ENCODE measurements around the gene ATP11A.

The ATP11A gene

GRCh38 chr13:112932971-112933370 is 243.1 kb downstream of the ATP11A start:
- H3K9ac ChIP-seq (ENCODE audit: low read depth, low read length), result no peak overlapping the region
- no peaks in the 10 kb centered on the region for H3K36me3 ChIP-seq (ENCODE audit: insufficient read depth, low read length)
- H3K9me3 ChIP-seq (ENCODE audit: control insufficient read depth, insufficient read depth, low read length), result no peaks in the 10 kb centered on the region
- H3K4me1 ChIP-seq (ENCODE audit: insufficient read depth, low read length), result no peaks in the 10 kb centered on the region; the same call in 1 of the 2 replicates

DNA sequence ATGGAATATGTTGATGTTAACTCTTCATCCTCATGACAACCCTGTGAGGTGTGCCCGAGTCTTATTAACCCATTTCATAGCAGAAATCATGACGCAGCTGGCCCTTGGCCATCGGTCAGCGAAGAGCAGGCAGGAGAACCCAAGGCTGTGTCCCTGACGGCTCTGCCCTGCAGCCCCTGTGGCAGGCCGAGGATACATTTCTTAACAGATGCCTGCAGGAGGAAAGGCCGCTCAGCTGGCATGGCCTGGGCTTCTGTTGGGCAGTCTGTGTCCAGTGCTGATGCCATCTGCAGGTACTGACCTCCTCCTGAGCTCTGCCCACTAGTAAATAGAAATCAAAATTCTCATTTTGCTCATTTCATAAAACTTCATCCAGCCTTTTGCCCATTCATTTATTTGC is 243.8 kb downstream of the ATP11A start:
- Histone ChIP-seq H3K9ac (ENCODE audit: low read depth, low read length) (no peak overlapping the region), H3K4me1 (ENCODE audit: insufficient read depth, low read length) (no peaks in the 10 kb centered on the region; the same call in 1 of the 2 replicates), H3K9me3 (ENCODE audit: control insufficient read depth, insufficient read depth, low read length) (no peaks in the 10 kb centered on the region), H3K36me3 (ENCODE audit: insufficient read depth, low read length) (no peaks in the 10 kb centered on the region)

GRCh38 chr13:112934078-112934477 is 244.2 kb downstream of the ATP11A start:
- Histone ChIP-seq H3K4me1 (ENCODE audit: insufficient read depth, low read length) (no peaks in the 10 kb centered on the region; the same call in 1 of the 2 replicates), H3K9ac (ENCODE audit: low read depth, low read length) (no peak overlapping the region), H3K36me3 (ENCODE audit: insufficient read depth, low read length) (no peaks in the 10 kb centered on the region), H3K9me3 (ENCODE audit: control insufficient read depth, insufficient read depth, low read length) (no peaks in the 10 kb centered on the region)

Data from ES-I3 (cell line).